ENCODE measurements around the gene SIVA1. TPM values are rescaled to one million over a fixed set of nuclear protein-coding genes. Genes with fewer than 3 reads are reported as not detected.

SIVA1 gene
- total RNA-seq, 2 donors from 2014 or later = 72.9 TPM

DNA sequence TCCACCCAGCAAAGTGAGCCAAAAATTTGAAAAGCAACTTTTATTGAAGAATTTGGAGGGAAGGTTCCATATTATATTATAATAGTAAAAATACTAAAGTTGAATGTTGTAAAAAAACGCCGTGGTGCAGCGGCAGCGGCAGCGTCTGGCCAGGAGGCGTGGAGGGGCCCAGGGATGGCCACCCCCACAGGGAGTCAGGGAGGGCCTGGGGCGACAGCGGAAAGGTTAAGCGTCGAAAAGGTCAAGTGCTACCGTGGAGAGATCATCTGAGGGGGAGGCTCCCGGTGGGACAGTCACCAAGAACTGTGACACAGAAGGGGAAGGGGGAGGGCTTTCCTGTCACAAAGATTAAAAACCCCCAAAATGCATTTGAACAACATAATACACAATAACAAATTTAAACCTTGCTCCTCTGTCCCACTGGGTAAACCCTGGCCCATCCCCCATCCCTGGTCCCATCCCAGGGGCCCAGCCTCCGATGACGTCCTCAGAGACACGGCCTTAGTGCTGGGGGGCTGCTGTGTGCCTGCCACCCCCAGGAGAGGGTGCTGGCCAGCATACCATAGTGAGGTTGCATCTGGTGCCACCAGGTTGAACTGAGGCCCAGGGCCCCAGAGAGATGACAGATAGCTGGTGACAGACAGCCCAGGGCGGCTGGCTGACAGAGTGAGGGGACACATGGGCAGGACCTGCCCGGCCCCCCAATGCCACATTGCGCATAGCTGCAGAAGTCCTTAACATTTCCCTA, 16.6 kb downstream of the SIVA1 start:
- Mint-ChIP-seq H3K9me3 (peaks cover 1 to 2% of the 10 kb centered on the region in 2 donors), H3K27me3 (ENCODE audit: low read depth) (no peaks in the 10 kb centered on the region), H3K27ac (no peak overlapping the region), H3K36me3 (ENCODE audit: insufficient read depth in 2 of 2) (peaks cover 4 to 12% of the 10 kb centered on the region in 2 donors), H3K4me3 (no peak overlapping the region), H3K4me1 (ENCODE audit: low read depth) (peaks cover 8% of the 10 kb centered on the region)
- DNase-seq = no peak
- no peak for ATAC-seq (replicated peaks in 1 of 2)

DNA sequence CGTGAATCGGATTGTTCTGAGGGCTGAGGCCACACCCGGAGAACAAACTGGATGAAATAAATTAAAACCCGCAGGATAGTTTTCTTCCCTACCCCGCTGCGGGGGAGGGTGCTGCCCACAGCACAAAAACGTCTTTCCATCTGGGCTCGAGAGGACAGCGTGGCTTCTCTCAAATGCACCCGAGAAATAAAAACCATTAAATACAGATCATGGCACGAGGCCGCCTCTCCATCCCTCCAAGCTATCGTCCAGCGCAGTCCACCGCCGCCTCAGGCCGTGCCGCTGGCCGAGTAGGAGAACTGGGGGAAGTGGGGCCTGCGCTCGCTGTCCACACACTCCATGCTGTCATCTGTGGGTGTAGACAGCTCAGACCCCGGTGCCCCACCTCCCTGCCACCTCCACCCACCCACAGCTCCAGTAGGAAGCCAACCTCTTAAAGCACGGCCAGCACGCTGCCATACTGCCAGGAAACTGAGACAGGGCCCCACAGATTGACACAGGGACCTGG, 17.2 kb downstream of the SIVA1 start:
- no peak overlapping the region for H3K27ac Mint-ChIP-seq
- ATAC-seq (replicated peaks in 1 of 2) = no peak
- H3K4me3 Mint-ChIP-seq = no peak overlapping the region

DNA sequence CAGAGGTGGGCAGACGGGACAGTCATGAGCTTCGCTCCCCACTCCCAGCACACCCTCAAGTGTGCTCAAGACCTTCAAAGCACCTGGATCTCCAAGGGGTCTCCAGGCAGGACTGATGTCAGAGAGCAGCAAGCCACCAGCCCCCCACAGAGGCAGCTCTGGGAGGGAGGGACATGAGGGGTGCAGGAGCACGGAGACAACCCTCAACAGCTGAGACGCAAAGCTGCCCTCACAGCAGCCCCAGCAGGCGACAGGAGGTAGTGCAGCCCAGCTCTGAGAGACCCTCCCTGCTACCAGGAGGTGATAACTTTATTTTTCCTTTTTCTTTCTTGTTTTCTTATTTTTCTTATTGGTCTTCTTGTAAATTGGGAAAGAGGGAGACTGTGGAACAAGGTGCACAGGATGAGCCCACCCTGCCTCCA, 17.9 kb downstream of the SIVA1 start:
- H3K27ac Mint-ChIP-seq = no peak overlapping the region
- H3K27me3 Mint-ChIP-seq (ENCODE audit: low read depth) = no peaks in the 10 kb centered on the region
- H3K9me3 Mint-ChIP-seq = peaks cover 1 to 2% of the 10 kb centered on the region in 2 donors
- H3K36me3 Mint-ChIP-seq (ENCODE audit: insufficient read depth in 2 of 2) = peaks cover 4 to 12% of the 10 kb centered on the region in 2 donors
- no peak overlapping the region for H3K4me3 Mint-ChIP-seq
- H3K4me1 Mint-ChIP-seq (ENCODE audit: low read depth) = peaks cover 8% of the 10 kb centered on the region
- ATAC-seq (replicated peaks in 1 of 2) (no peak), DNase-seq (no peak)

More for the DNA sequence above, 17.2 kb downstream of the SIVA1 start:
- DNase-seq = no peak
- Mint-ChIP-seq H3K4me1 (ENCODE audit: low read depth) (peaks cover 8% of the 10 kb centered on the region), H3K9me3 (peaks cover 1 to 2% of the 10 kb centered on the region in 2 donors), H3K27me3 (ENCODE audit: low read depth) (no peaks in the 10 kb centered on the region), H3K36me3 (ENCODE audit: insufficient read depth in 2 of 2) (peaks cover 4 to 12% of the 10 kb centered on the region in 2 donors)

DNA sequence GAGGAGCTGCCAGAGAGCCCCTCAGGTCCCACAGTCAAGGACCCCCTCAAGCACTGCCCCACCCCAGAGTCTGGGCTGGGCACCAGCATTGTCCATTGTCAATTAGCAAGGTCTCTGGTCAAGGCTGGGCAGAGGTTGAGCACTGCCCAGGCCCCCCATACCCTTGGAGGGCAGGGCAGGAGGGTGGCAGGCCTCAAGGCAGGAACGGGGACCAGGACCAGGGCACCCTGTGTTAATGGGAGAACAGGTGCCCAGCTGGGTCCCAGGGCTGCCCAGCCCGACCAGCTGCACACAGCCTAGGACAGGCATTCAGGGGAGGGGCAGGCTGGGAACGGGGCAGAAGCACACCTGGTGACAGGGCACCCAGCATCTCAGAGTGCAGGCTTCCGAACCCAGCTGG, 18.4 kb downstream of the SIVA1 start:
- no peaks in the 10 kb centered on the region for H3K27me3 Mint-ChIP-seq (ENCODE audit: low read depth)
- DNase-seq (no peak), ATAC-seq (replicated peaks in 1 of 2) (no peak)
- no peak overlapping the region for H3K27ac Mint-ChIP-seq
- H3K4me1 Mint-ChIP-seq (ENCODE audit: low read depth) = peaks cover 8% of the 10 kb centered on the region
- peaks cover 0 to 2% of the 10 kb centered on the region in 2 donors for H3K9me3 Mint-ChIP-seq
- peaks cover 4 to 12% of the 10 kb centered on the region in 2 donors for H3K36me3 Mint-ChIP-seq (ENCODE audit: insufficient read depth in 2 of 2)
- no peak overlapping the region for H3K4me3 Mint-ChIP-seq

DNA sequence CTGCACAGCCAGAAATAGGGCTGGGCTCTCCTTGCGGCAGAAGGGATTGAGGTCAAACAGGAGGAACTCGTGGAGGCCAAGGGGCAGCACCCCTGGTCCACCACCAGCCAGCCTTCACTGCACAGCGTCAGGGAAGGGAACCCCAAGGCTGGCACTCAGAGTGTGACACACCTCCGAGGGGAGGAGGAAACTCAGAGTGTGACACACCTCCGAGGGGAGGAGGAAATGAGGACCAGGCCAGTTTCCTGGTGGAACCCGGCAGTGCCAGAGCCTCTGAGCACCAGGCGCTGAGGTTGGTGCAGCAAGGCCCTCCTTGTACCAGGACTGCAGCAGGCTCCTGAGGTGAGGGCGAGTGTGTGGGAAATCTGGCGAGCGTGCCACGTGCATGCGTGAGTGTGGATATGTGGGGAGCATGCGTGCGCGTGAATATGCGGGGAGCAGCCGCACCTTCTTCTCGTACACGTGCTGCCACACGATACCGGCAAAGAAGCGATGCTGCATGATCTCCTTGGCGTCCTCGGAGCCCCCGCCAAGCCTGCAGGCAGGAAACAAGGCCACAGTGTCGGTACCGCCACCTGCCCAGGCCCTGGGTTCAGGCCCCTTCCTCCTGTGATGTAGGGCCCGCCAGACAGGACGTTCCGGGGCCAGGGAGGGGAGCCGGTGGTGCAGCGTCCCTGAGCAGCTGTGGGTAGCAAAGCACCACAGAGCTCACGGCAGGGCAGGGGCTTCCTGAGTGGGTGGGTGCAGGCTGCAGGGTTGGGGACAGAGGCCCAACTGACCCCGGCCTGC, 19.2 kb downstream of the SIVA1 start:
- peaks cover 8% of the 10 kb centered on the region for H3K4me1 Mint-ChIP-seq (ENCODE audit: low read depth)
- H3K4me3 Mint-ChIP-seq = no peak overlapping the region
- ATAC-seq (replicated peaks in 1 of 2) (no peak), DNase-seq (no peak)
- peaks cover 6 to 15% of the 10 kb centered on the region in 2 donors for H3K36me3 Mint-ChIP-seq (ENCODE audit: insufficient read depth in 2 of 2)
- no peaks in the 10 kb centered on the region for H3K27me3 Mint-ChIP-seq (ENCODE audit: low read depth)
- no peak overlapping the region for H3K27ac Mint-ChIP-seq
- peaks cover 0 to 2% of the 10 kb centered on the region in 2 donors for H3K9me3 Mint-ChIP-seq

DNA sequence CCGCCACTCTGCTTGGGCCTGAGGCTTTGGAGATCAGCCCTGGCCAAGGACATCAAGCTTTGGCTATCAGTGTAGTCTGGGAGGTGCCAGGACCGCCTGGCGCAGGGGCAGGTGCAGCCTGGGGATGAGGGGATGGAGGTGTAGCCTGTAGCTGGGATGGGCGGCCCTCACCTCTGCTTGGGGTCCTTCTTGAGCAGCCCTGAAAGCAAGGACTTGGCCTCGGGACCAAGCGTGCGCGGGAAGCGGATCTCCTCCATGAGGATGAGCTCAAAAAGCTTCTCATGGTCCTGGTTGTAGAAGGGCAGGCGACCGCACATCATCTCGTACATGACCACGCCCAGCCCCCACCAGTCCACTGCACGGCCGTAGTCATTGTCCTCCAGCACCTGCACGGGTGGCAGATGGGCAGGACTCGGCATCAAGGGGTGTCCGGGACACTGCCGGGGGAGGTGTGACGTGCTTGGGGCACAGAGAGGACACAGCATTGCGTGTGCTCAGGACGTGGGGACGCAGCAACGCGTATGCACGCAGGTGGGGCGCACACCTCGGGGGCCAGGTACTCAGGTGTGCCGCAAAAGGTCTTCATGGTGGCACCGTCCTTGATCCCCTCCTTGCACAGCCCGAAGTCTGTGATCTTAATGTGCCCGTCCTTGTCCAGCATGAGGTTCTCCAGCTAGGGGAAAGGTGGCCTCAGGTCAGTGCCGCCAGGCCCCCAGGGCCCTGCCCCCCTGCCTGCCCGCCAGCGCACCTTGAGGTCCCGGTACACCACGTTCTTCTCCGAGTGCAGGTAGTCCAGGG, 20.0 kb downstream of the SIVA1 start:
- no peaks in the 10 kb centered on the region for H3K27me3 Mint-ChIP-seq (ENCODE audit: low read depth)
- H3K9me3 Mint-ChIP-seq = peaks cover 0 to 2% of the 10 kb centered on the region in 2 donors
- peaks cover 6 to 15% of the 10 kb centered on the region in 2 donors for H3K36me3 Mint-ChIP-seq (ENCODE audit: insufficient read depth in 2 of 2)
- no peak overlapping the region for H3K4me3 Mint-ChIP-seq
- no peak overlapping the region for H3K27ac Mint-ChIP-seq
- H3K4me1 Mint-ChIP-seq (ENCODE audit: low read depth) = peaks cover 8% of the 10 kb centered on the region
- no peak for DNase-seq
- ATAC-seq (replicated peaks in 1 of 2) = no peak

DNA sequence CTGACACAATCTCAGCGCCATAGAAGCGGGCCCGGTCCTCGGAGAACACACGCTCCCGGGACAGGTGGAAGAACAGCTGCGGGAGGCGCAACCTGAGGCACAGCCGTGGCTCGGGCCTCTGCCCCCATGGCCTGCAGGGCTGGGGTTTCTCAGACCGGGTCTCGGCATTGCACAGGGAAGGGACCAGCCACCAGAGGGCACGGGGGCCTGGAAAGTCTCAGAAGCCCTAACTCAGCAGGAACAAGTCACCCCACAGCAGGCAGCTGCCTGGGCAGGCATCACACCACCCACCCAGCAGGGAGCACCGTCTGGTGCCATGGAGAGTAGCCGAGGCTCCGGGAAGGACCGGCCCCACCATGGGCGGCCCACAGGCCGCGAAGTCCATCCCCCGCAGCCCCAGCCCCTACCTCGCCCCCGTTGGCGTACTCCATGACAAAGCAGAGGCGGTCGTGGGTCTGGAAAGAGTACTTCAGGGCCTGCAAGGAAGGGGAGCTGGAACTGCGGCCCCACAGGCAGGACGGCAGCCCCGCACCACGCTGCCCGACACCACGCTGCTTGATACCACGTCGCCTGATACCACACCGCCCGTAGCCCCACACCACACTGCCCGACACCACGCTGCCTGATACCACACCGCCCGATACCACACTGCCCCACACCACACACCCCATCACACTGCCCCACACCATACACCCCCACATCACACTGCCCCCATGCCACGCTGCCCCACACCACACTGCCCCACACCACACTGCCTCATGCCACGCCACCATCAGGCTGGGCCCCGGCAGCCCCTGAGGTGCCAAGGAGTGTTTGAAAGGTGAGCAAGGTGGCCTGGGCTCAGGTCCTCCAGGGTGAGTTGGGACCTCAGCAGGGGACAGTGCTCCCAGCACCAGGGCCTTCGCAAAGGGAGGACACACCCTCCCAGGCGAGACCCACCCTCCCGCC, 20.8 kb downstream of the SIVA1 start:
- ATAC-seq (replicated peaks in 1 of 2) (no peak), DNase-seq (no peak)
- Mint-ChIP-seq H3K4me3 (no peak overlapping the region), H3K4me1 (ENCODE audit: low read depth) (peaks cover 8% of the 10 kb centered on the region), H3K27ac (no peak overlapping the region), H3K27me3 (ENCODE audit: low read depth) (no peaks in the 10 kb centered on the region), H3K36me3 (ENCODE audit: insufficient read depth in 2 of 2) (peaks cover 6 to 15% of the 10 kb centered on the region in 2 donors), H3K9me3 (peaks cover 0 to 2% of the 10 kb centered on the region in 2 donors)

DNA sequence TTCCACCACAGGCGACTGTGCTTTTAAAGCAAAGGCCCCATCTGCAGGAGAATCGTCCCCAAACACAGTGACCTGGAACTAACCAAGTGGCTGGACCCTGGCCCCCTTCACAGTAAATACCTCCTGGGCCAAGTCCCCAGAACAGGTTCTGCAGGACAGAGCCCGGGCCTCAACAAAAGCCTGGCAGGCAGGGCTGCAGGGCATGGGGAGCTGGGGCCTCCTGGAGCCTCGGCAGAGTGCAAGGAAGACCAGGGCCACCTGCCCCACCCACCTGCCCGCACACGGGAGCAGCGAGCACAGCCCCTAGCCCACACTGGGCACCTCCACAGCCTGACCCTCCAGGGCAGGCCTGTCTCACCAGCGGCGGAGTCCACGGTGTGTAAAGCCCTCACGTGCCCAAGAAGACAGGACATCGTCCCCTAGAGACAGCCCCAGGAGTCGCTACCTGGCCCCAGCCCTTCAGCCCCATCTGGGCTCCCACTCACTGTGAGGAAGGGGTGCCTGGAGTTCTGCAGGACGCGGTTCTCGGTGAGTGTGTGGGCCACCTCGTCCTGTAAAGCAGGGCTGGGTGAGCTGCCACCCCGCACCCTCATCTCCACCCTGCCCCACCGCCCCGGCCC, 21.6 kb downstream of the SIVA1 start:
- Mint-ChIP-seq H3K4me3 (no peak overlapping the region), H3K27ac (no peak overlapping the region), H3K36me3 (ENCODE audit: insufficient read depth in 2 of 2) (peaks cover 6 to 15% of the 10 kb centered on the region in 2 donors), H3K4me1 (ENCODE audit: low read depth) (peaks cover 6% of the 10 kb centered on the region), H3K27me3 (ENCODE audit: low read depth) (no peaks in the 10 kb centered on the region), H3K9me3 (peaks cover 0 to 2% of the 10 kb centered on the region in 2 donors)
- DNase-seq (no peak), ATAC-seq (replicated peaks in 1 of 2) (no peak)

DNA sequence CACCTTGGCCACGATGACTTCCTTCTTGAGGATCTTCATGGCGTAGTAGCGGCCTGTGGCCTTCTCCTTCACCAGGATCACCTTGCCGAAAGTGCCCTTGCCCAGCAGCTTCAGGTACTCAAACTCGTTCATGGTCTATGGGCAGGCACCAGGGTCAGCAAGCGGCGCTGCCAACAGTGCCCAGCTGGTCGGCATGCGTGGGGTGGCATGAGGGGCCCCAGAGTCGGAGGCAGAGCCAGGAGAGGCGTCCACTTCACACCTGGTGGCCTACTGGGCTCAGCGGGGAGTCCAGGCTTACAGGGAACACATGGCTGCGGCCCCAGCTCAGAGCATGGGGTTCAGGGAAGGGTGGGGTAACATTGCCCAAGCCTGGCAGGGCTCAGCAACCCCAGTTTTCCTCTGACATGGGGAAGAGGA, 22.1 kb downstream of the SIVA1 start:
- Mint-ChIP-seq H3K9me3 (peaks cover 0 to 2% of the 10 kb centered on the region in 2 donors), H3K4me1 (ENCODE audit: low read depth) (peaks cover 1% of the 10 kb centered on the region), H3K4me3 (no peak overlapping the region), H3K27ac (no peak overlapping the region), H3K36me3 (ENCODE audit: insufficient read depth in 2 of 2) (peaks cover 6 to 15% of the 10 kb centered on the region in 2 donors), H3K27me3 (ENCODE audit: low read depth) (no peaks in the 10 kb centered on the region)
- ATAC-seq (replicated peaks in 1 of 2) (no peak), DNase-seq (no peak)

DNA sequence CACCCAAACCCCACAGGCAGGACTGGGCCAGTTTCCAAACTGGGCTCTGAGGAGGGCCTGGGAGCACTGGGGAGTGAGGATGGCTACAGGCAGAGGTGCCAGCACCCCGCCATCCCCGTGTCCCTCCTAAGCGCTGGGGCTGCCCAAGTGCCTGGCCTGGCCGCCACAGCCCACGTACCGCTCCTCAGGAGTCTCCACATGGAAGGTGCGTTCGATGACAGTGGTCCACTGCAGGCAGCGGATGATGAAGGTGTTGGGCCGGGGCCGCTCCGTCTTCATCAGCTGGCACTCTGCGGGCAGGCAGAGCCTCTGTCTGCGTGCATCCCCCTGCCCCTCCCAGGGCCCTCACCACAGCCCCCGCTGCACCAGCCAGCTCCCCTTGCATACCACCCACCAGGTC, 23.5 kb downstream of the SIVA1 start:
- H3K4me1 Mint-ChIP-seq (ENCODE audit: low read depth) = no peaks in the 10 kb centered on the region
- no peak overlapping the region for H3K4me3 Mint-ChIP-seq
- H3K27me3 Mint-ChIP-seq (ENCODE audit: low read depth) = no peaks in the 10 kb centered on the region
- H3K36me3 Mint-ChIP-seq (ENCODE audit: insufficient read depth in 2 of 2) = peaks cover 3 to 10% of the 10 kb centered on the region in 2 donors
- DNase-seq = no peak
- H3K27ac Mint-ChIP-seq = no peak overlapping the region
- H3K9me3 Mint-ChIP-seq = no peaks in the 10 kb centered on the region
- ATAC-seq (replicated peaks in 1 of 2) = no peak

DNA sequence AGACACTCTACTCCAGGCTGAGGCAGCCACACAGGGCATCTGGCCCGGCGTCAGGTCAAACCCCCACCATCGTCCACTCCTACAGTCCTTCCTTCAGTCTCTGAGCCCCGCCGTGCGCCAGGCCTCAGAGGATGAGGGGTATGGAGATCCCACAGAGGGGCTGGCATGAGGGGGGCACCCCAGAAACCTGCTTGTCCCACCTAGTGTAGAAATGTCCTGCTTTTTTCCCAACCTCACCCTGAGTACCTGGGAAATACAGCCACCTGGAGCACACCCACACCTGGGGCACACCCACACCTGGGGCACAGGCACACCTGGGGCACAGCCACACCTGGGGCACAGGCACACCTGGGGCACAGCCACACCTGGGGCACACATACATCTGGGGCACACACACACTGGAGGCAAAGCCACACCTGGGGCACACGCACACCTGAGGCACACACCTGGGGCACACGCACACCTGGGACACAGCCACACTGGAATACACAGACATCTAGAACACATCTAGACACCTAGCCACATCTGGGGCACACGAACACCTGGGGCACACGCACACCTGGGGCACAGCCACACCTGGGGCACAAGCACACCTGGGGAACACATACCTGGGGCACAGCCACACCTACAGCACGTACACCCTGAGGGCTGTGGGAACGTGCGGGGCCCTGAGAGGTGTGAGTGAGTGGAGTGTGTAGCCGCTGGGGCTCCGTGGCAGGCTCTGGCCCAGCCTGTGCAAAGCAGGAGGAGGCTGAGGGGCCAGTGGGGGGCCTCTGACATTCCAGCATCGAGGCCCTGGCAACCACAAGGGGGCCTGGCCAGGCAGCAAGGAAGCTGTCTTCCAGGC, 24.2 kb downstream of the SIVA1 start:
- Mint-ChIP-seq H3K27ac (no peak overlapping the region), H3K9me3 (no peaks in the 10 kb centered on the region), H3K36me3 (ENCODE audit: insufficient read depth in 2 of 2) (peaks cover 1 to 5% of the 10 kb centered on the region in 2 donors), H3K4me1 (ENCODE audit: low read depth) (no peaks in the 10 kb centered on the region), H3K4me3 (no peak overlapping the region), H3K27me3 (ENCODE audit: low read depth) (no peaks in the 10 kb centered on the region)
- ATAC-seq (replicated peaks in 1 of 2) (no peak), DNase-seq (no peak)
